Measurements from ENCODE around the gene MRPS2.

DNA sequence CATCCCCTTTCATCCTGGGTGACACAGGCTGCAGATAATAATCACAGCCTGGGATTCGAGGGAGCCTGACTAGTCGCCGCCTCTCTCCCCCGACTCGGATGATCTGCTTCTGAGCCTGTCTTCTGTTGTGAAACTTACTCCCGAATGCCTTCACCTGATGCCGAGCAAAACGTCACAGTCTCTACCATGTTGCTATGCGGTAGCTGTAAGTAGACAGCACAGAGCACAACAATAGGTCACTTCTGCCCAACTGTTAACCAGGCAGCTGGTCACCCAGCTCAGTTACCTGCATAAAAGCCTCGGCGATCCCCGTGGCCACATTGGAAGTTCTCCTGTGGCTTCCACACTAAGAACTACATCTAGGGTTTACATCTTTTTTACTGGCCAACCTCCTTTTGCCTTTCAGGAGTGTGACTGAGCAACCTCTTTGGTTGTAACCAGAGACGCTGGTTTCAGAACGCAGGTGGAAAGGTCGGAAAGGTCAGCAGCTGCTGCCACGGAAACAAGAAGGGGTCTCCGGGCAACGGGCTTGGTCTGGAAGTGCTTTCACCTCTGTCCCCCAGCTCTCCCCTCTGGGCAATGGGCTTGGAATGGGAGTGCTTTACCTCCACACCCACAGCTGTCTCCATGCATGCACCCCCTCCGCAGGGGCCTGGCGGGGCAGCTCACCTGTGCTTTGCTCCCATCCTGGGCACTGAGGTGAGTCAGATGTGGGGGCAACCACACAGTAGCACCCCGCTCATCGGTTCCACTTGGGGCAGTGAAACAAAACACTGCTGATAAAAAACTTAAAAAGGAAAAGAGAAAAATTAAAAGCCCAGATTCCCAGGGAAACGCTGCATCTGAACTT lies 28.5 kb upstream of the MRPS2 start:
- TF ChIP-seq, protein P1, sequence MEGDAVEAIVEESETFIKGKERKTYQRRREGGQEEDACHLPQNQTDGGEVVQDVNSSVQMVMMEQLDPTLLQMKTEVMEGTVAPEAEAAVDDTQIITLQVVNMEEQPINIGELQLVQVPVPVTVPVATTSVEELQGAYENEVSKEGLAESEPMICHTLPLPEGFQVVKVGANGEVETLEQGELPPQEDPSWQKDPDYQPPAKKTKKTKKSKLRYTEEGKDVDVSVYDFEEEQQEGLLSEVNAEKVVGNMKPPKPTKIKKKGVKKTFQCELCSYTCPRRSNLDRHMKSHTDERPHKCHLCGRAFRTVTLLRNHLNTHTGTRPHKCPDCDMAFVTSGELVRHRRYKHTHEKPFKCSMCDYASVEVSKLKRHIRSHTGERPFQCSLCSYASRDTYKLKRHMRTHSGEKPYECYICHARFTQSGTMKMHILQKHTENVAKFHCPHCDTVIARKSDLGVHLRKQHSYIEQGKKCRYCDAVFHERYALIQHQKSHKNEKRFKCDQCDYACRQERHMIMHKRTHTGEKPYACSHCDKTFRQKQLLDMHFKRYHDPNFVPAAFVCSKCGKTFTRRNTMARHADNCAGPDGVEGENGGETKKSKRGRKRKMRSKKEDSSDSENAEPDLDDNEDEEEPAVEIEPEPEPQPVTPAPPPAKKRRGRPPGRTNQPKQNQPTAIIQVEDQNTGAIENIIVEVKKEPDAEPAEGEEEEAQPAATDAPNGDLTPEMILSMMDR (IDR thresholded peaks at IDR 0.05) = no peak
- no peak for TF ChIP-seq POLR2A (IDR thresholded peaks at IDR 0.05)
- TF ChIP-seq POLR2AphosphoS5 (IDR thresholded peaks at IDR 0.05) = no peak
